Liver (tissue), 9 donors: ENCODE results near the gene SEPSECS. TPM values are rescaled to one million over a fixed set of nuclear protein-coding genes. Genes with fewer than 3 reads are reported as not detected.

Experiments
- DNase-seq: peaks from one replicate; pipeline ENCODE4 v3.0.0-alpha.2; 2017; ENCODE audit warnings: low spot score
- H3K27ac ChIP-seq, 2 donors: one replicate each; pipeline ENCODE4 v1.7.0; 2013; ENCODE audit warnings: inconsistent platforms in 2 of 2, low read length in 2 of 2, control low read depth in 1 of 2, low read depth in 1 of 2, mild to moderate bottlenecking in 1 of 2
- H3K27me3 ChIP-seq, 4 donors: one replicate each; pipeline versions ENCODE4 v1.6.1 to v1.7.0; 2013; ENCODE audit warnings: low read length in 3 of 4, inconsistent platforms in 1 of 4, mild to moderate bottlenecking in 1 of 4, moderate library complexity in 1 of 4; ENCODE audit not compliant: control insufficient read depth in 4 of 4, insufficient read depth in 4 of 4
- H3K36me3 ChIP-seq, 4 donors: one replicate each; pipeline versions ENCODE4 v1.6.1 to v1.7.0; 2013; ENCODE audit warnings: low read length in 3 of 4, mild to moderate bottlenecking in 3 of 4, low read depth in 1 of 4, moderate library complexity in 1 of 4; ENCODE audit not compliant: control insufficient read depth in 4 of 4, insufficient read depth in 3 of 4
- H3K4me1 ChIP-seq, 4 donors: one replicate each; pipeline versions ENCODE4 v1.6.1 to v1.7.0; 2013; ENCODE audit warnings: low read length in 3 of 4, mild to moderate bottlenecking in 3 of 4, moderate library complexity in 1 of 4; ENCODE audit not compliant: control insufficient read depth in 4 of 4, insufficient read depth in 4 of 4
- H3K4me3 ChIP-seq, 3 donors: one replicate each; pipeline versions ENCODE4 v1.6.1 to v1.7.0; 2013; ENCODE audit warnings: low read length in 3 of 3, control low read depth in 1 of 3, low read depth in 1 of 3, mild to moderate bottlenecking in 1 of 3
- H3K9ac ChIP-seq, 2 donors: one replicate each; pipeline ENCODE4 v1.7.0; 2013; ENCODE audit warnings: low read length in 2 of 2, mild to moderate bottlenecking in 2 of 2, moderate library complexity in 2 of 2, control low read depth in 1 of 2, low read depth in 1 of 2
- H3K9me3 ChIP-seq, 4 donors: one replicate each; pipeline versions ENCODE4 v1.6.1 to v1.7.0; 2013; ENCODE audit warnings: low read length in 3 of 4; ENCODE audit not compliant: control insufficient read depth in 4 of 4
- EGR1 ChIP-seq, 2 donors: IDR thresholded peaks; 2 replicates each; pipeline ENCODE4 v1.6.1; 2016 to 2018; ENCODE audit warnings: antibody characterized with exemption in 2 of 2, low read depth in 2 of 2
- FOXA1 ChIP-seq: IDR thresholded peaks from 2 replicates; pipeline ENCODE4 v1.6.1; 2016; ENCODE audit warnings: antibody characterized with exemption
- FOXA2 ChIP-seq: IDR thresholded peaks from 2 replicates; pipeline ENCODE4 v1.6.1; 2016; ENCODE audit warnings: antibody characterized with exemption
- GABPA ChIP-seq, 2 donors: IDR thresholded peaks in 1 of 2; conservative IDR thresholded peaks in 1 of 2; 2 replicates each; pipeline ENCODE4 v1.6.1; 2016; ENCODE audit warnings: antibody characterized with exemption in 2 of 2, mild to moderate bottlenecking in 1 of 2, moderate library complexity in 1 of 2
- HNF4A ChIP-seq, 2 donors: conservative IDR thresholded peaks; 2 replicates each; pipeline ENCODE4 v1.6.1; 2016; ENCODE audit warnings: antibody characterized with exemption in 2 of 2, mild to moderate bottlenecking in 2 of 2
- HNF4G ChIP-seq: IDR thresholded peaks from 2 replicates; pipeline ENCODE4 v1.6.1; 2016; ENCODE audit warnings: antibody characterized with exemption
- JUND ChIP-seq, 2 donors: IDR thresholded peaks; 2 replicates each; pipeline ENCODE4 v1.6.1; 2016; ENCODE audit warnings: antibody characterized with exemption in 2 of 2
- NR2F2 ChIP-seq: IDR thresholded peaks from 2 replicates; pipeline ENCODE4 v1.6.1; 2016; ENCODE audit warnings: antibody characterized with exemption
- RAD21 ChIP-seq, 2 donors: IDR thresholded peaks; 2 replicates each; pipeline ENCODE4 v1.6.1; 2016; ENCODE audit warnings: antibody characterized with exemption in 2 of 2, mild to moderate bottlenecking in 2 of 2
- RXRA ChIP-seq, 2 donors: IDR thresholded peaks; 2 replicates each; pipeline ENCODE4 v1.6.1; 2017 to 2018; ENCODE audit warnings: antibody characterized with exemption in 2 of 2, mild to moderate bottlenecking in 1 of 2
- TAF1 ChIP-seq: conservative IDR thresholded peaks from 2 replicates; pipeline ENCODE4 v1.6.1; 2016; ENCODE audit warnings: antibody characterized with exemption, mild to moderate bottlenecking
- YY1 ChIP-seq: IDR thresholded peaks from 2 replicates; pipeline ENCODE4 v1.6.1; 2016; ENCODE audit warnings: antibody characterized with exemption, mild to moderate bottlenecking
- WGBS: extraction: QIAGEN DNeasy Blood & Tissue Kit; methylation state at CpG from one replicate; pipeline ENCODE4 v1.1.7; 2013; 5-methylcytosine and 5-hydroxymethylcytosine counted together
- polyA plus RNA-seq, 2 donors: library from polyadenylated mRNA; stranded (reverse) in 1 of 2; unstranded in 1 of 2; fragments of 200-250 nt in 1 of 2; fragments of >200 nt in 1 of 2; fragmentation: Nextera tagmentation in 1 of 2; extraction: Ambion mirVana in 1 of 2; gene quantifications; one replicate each; pipeline versions ENCODE4 v1.2.1 to v1.2.3, GENCODE V29; 2013 to 2015
- total RNA-seq, 2 donors: library from RNA; depleted of rRNA; stranded (reverse); fragments of >200 nt; gene quantifications; one replicate each; pipeline ENCODE4 v1.2.3, GENCODE V29; 2014
- TF ChIP-seq, protein P1 (sequence below): fragments of 150-350 bp; IDR thresholded peaks from 2 replicates; pipeline ENCODE4 v1.5.1; 2017; ENCODE audit warnings: improper control_type of control experiment, low read depth, low read length; ENCODE audit not compliant: missing input control
- TF ChIP-seq, protein P2 (sequence below): IDR thresholded peaks from 2 replicates; pipeline ENCODE4 v1.6.1; 2016; ENCODE audit warnings: antibody characterized with exemption, mild to moderate bottlenecking
- TF ChIP-seq, protein P3 (sequence below): IDR thresholded peaks from 2 replicates; pipeline ENCODE4 v1.6.1; 2016; ENCODE audit warnings: antibody characterized with exemption
- donor health status: healthy.
- donor health status: healthy.
- donor health status: healthy.
- donor health status: healthy.
- donor health status: healthy.

Gene SEPSECS
- total and polyA plus RNA-seq, 4 donors, result 10.3 to 31.7 (median 13.2) TPM

DNA sequence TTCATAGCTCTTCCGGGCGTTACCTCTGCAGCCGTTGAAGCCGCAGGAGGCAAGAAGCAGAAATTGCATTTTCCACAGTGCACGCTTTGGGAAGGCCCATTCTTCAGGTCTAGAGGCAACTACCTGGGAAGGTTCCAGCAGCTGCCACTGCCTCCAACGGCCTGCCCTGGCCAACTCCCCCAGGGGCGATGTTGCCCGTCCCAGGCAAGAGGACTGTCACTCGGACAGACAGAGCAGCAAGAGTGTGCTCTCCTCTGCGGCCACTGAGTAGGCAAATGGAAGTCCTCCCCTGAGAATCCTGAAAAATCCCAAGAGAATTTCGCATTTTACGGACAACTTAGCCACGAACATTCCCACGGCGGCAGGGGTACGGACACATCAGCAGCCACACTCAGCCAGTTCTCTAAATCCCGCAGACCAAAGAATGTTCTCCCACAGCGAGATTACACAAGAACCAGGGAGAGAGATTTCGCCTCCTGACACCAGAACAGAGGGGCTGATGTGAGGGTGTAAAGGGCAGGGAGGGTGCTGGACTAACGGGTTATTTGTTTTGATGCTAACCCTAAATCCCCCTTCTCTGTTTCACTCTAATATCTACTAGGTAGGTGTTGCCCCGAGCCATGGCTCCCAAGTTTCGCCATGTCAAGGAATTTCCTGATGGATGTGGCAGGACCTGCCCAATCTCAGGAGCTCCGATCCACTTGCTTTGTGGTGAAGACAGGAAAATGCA lies 63.8 kb downstream of the SEPSECS start:
- Histone ChIP-seq H3K27me3 (no peaks in the 10 kb centered on the region), H3K27ac (no peak overlapping the region), H3K9me3 (peaks cover 2 to 9% (median 5%) of the 10 kb centered on the region in 4 donors), H3K4me1 (peaks cover 0 to 2% (median 0%) of the 10 kb centered on the region in 4 donors), H3K4me3 (no peak overlapping the region), H3K9ac (no peak overlapping the region), H3K36me3 (no peaks in the 10 kb centered on the region)
- no peak for DNase-seq
- TF ChIP-seq FOXA1, result no peak
- TF ChIP-seq RXRA (IDR thresholded peaks at IDR 0.05), result no peak
- TF ChIP-seq YY1, result no peak
- TF ChIP-seq, protein P1, sequence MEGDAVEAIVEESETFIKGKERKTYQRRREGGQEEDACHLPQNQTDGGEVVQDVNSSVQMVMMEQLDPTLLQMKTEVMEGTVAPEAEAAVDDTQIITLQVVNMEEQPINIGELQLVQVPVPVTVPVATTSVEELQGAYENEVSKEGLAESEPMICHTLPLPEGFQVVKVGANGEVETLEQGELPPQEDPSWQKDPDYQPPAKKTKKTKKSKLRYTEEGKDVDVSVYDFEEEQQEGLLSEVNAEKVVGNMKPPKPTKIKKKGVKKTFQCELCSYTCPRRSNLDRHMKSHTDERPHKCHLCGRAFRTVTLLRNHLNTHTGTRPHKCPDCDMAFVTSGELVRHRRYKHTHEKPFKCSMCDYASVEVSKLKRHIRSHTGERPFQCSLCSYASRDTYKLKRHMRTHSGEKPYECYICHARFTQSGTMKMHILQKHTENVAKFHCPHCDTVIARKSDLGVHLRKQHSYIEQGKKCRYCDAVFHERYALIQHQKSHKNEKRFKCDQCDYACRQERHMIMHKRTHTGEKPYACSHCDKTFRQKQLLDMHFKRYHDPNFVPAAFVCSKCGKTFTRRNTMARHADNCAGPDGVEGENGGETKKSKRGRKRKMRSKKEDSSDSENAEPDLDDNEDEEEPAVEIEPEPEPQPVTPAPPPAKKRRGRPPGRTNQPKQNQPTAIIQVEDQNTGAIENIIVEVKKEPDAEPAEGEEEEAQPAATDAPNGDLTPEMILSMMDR, result no peak
- TF ChIP-seq RAD21 (IDR thresholded peaks at IDR 0.05), result no peak
- TF ChIP-seq TAF1, result no peak
- TF ChIP-seq, protein P2, sequence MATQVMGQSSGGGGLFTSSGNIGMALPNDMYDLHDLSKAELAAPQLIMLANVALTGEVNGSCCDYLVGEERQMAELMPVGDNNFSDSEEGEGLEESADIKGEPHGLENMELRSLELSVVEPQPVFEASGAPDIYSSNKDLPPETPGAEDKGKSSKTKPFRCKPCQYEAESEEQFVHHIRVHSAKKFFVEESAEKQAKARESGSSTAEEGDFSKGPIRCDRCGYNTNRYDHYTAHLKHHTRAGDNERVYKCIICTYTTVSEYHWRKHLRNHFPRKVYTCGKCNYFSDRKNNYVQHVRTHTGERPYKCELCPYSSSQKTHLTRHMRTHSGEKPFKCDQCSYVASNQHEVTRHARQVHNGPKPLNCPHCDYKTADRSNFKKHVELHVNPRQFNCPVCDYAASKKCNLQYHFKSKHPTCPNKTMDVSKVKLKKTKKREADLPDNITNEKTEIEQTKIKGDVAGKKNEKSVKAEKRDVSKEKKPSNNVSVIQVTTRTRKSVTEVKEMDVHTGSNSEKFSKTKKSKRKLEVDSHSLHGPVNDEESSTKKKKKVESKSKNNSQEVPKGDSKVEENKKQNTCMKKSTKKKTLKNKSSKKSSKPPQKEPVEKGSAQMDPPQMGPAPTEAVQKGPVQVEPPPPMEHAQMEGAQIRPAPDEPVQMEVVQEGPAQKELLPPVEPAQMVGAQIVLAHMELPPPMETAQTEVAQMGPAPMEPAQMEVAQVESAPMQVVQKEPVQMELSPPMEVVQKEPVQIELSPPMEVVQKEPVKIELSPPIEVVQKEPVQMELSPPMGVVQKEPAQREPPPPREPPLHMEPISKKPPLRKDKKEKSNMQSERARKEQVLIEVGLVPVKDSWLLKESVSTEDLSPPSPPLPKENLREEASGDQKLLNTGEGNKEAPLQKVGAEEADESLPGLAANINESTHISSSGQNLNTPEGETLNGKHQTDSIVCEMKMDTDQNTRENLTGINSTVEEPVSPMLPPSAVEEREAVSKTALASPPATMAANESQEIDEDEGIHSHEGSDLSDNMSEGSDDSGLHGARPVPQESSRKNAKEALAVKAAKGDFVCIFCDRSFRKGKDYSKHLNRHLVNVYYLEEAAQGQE, result no peak
- TF ChIP-seq HNF4A (conservative IDR thresholded peaks at IDR 0.05), result no peak
- no peak for TF ChIP-seq NR2F2
- TF ChIP-seq FOXA2, result no peak
- TF ChIP-seq, protein P3, sequence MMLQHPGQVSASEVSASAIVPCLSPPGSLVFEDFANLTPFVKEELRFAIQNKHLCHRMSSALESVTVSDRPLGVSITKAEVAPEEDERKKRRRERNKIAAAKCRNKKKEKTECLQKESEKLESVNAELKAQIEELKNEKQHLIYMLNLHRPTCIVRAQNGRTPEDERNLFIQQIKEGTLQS, result no peak
- TF ChIP-seq HNF4G, result no peak
- TF ChIP-seq GABPA (IDR thresholded peaks at IDR 0.05 in 1 of 2, conservative IDR thresholded peaks at IDR 0.05 in 1 of 2), result no peak
- no peak for TF ChIP-seq JUND (IDR thresholded peaks at IDR 0.05)
- TF ChIP-seq EGR1 (IDR thresholded peaks at IDR 0.05; ENCODE audit: low read depth in 2 of 2), result no peak
- WGBS, result 90% methylated on average over 23 of the region's 23 CpGs

DNA sequence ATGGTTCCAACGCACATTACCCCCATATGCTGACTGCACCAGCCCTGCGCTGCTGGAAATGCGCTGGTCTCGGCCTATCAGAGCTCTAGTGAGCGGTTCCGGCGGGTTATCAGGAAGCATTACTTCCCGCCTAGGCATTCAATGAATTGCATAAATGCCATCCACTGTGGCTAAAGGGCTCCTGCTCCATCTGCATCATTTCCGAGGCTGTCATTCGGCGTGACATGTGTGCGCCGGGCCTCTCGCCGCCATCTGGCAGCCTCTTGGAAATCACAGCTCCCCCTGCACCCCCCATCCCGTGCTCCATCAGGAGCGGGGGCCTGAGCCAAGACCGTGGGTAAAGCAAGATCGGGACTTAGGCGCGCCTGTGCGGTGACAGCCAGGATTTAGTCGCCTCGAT lies 64.4 kb downstream of the SEPSECS start:
- H3K27ac ChIP-seq, result no peak overlapping the region
- no peak for TF ChIP-seq HNF4A (conservative IDR thresholded peaks at IDR 0.05)
- TF ChIP-seq, protein P1, result no peak
- TF ChIP-seq YY1, result no peak
- no peak for TF ChIP-seq TAF1
- no peak for TF ChIP-seq NR2F2

More for the DNA sequence above, 64.4 kb downstream of the SEPSECS start:
- H3K4me1 ChIP-seq, result peaks cover 0 to 2% (median 0%) of the 10 kb centered on the region in 4 donors
- no peaks in the 10 kb centered on the region for H3K36me3 ChIP-seq
- H3K27me3 ChIP-seq, result no peaks in the 10 kb centered on the region
- H3K4me3 ChIP-seq, result no peak overlapping the region
- 95% methylated on average over 24 of the region's 24 CpGs for WGBS
- no peak overlapping the region for H3K9ac ChIP-seq
- H3K9me3 ChIP-seq, result peaks cover 2 to 9% (median 5%) of the 10 kb centered on the region in 4 donors
- DNase-seq, result no peak
